BLaER1 treated with 17β-estradiol and CSF1 and Interleukin-3, amounts not matched to agents 10 nM and 100 nM (cell line): ENCODE results near the gene CD34.

ENCODE experiments used
- H3K27ac ChIP-seq, 11 experiments: shearing (Covaris generic); formaldehyde crosslinking; 2 replicates each; pipeline ENCODE4 v1.8.1; 2022
- H3K27me3 ChIP-seq, 11 experiments: shearing (Covaris generic); formaldehyde crosslinking; 2 replicates each; pipeline ENCODE4 v1.8.1; 2022
- H3K36me3 ChIP-seq, 11 experiments: shearing (Covaris generic); formaldehyde crosslinking; 2 replicates each; pipeline ENCODE4 v1.8.1; 2022
- H3K4me1 ChIP-seq, 10 experiments: shearing (Covaris generic); formaldehyde crosslinking; 2 replicates each; pipeline ENCODE4 v1.8.1; 2022
- H3K4me2 ChIP-seq, 11 experiments: shearing (Covaris generic); formaldehyde crosslinking; 2 replicates each; pipeline ENCODE4 v1.8.1; 2022
- H3K4me3 ChIP-seq, 10 experiments: shearing (Covaris generic); formaldehyde crosslinking; 2 replicates each; pipeline ENCODE4 v1.8.1; 2022
- H3K9ac ChIP-seq, 11 experiments: shearing (Covaris generic); formaldehyde crosslinking; 2 replicates each; pipeline ENCODE4 v1.8.1; 2022
- H3K9me3 ChIP-seq, 11 experiments: shearing (Covaris generic); formaldehyde crosslinking; replicated peaks in 1 of 11; 2 replicates each; pipeline ENCODE4 v1.8.1; 2022
- H4K20me1 ChIP-seq, 11 experiments: shearing (Covaris generic); formaldehyde crosslinking; 2 replicates each; pipeline ENCODE4 v1.8.1; 2022
- Cebpa-rat ChIP-seq, 11 experiments: shearing (Covaris generic); IDR thresholded peaks; 2 replicates each; pipeline ENCODE4 v1.8.1; 2022

Gene CD34

GRCh38 chr1:207862241-207862787 is 48.6 kb downstream of the CD34 start:
- peak overlapping the region in 2 of 11 experiments; percentile 5 to 52; a peak in 4 of 22 replicates for H3K9ac ChIP-seq
- H3K4me1 ChIP-seq = peaks cover 54 to 75% (median 67%) of the 10 kb centered on the region in 10 experiments
- no peaks in the 10 kb centered on the region for H3K9me3 ChIP-seq
- no peak overlapping the region for H3K4me3 ChIP-seq
- peaks cover 0 to 7% (median 0%) of the 10 kb centered on the region in 11 experiments; a peak in 4 of 22 replicates for H4K20me1 ChIP-seq
- H3K27me3 ChIP-seq = no peaks in the 10 kb centered on the region
- peaks cover 0 to 14% (median 0%) of the 10 kb centered on the region in 11 experiments; a peak in 7 of 22 replicates for H3K36me3 ChIP-seq
- TF ChIP-seq Cebpa-rat (IDR thresholded peaks at IDR 0.05) = no peak
- H3K4me2 ChIP-seq = peak overlapping the region; percentile 23 to 75 (median 57); a peak in 21 of 22 replicates
- peak overlapping the region in 6 of 11 experiments; percentile 12 to 41 (median 29); a peak in 6 of 22 replicates for H3K27ac ChIP-seq

GRCh38 chr1:207861442-207862177 is 49.3 kb downstream of the CD34 start:
- Histone ChIP-seq H4K20me1 (peaks cover 0 to 11% (median 0%) of the 10 kb centered on the region in 11 experiments; a peak in 2 of 22 replicates), H3K36me3 (peaks cover 0 to 14% (median 4%) of the 10 kb centered on the region in 11 experiments; a peak in 8 of 22 replicates), H3K4me1 (peaks cover 47 to 75% (median 60%) of the 10 kb centered on the region in 10 experiments), H3K27ac (peak overlapping the region in 6 of 11 experiments; percentile 12 to 41 (median 29); a peak in 9 of 22 replicates), H3K9ac (peak overlapping the region in 3 of 11 experiments; percentile 5 to 52 (median 42); a peak in 4 of 22 replicates), H3K4me2 (peak overlapping the region; percentile 23 to 71 (median 57); a peak in 21 of 22 replicates), H3K9me3 (no peaks in the 10 kb centered on the region), H3K27me3 (no peaks in the 10 kb centered on the region), H3K4me3 (no peak overlapping the region)
- no peak for TF ChIP-seq Cebpa-rat (IDR thresholded peaks at IDR 0.05)

GRCh38 chr1:207860531-207860930 is 50.4 kb downstream of the CD34 start:
- no peak overlapping the region for H3K4me2 ChIP-seq

GRCh38 chr1:207858806-207859205 is 52.1 kb downstream of the CD34 start:
- H3K4me3 ChIP-seq = no peak overlapping the region
- H3K27ac ChIP-seq = no peak overlapping the region
- peak overlapping the region in 9 of 11 experiments; percentile 11 to 65 (median 33); a peak in 16 of 22 replicates for H3K4me2 ChIP-seq

More at GRCh38 chr1:207860531-207860930, 50.4 kb downstream of the CD34 start:
- Histone ChIP-seq H3K9ac (no peak overlapping the region), H3K27ac (no peak overlapping the region), H3K9me3 (no peaks in the 10 kb centered on the region), H4K20me1 (peaks cover 0 to 20% (median 0%) of the 10 kb centered on the region in 11 experiments; a peak in 2 of 22 replicates), H3K4me3 (no peak overlapping the region), H3K4me1 (peaks cover 41 to 74% (median 50%) of the 10 kb centered on the region in 10 experiments), H3K27me3 (no peaks in the 10 kb centered on the region), H3K36me3 (peaks cover 0 to 14% (median 5%) of the 10 kb centered on the region in 11 experiments; a peak in 8 of 22 replicates)
- TF ChIP-seq Cebpa-rat (IDR thresholded peaks at IDR 0.05) = no peak

GRCh38 chr1:207858281-207858680 is 52.6 kb downstream of the CD34 start:
- Histone ChIP-seq H3K9me3 (no peaks in the 10 kb centered on the region), H4K20me1 (peaks cover 0 to 26% (median 0%) of the 10 kb centered on the region in 11 experiments; a peak in 5 of 22 replicates), H3K27ac (no peak overlapping the region), H3K9ac (no peak overlapping the region), H3K4me3 (no peak overlapping the region), H3K4me2 (peak overlapping the region in 3 of 11 experiments; percentile 37 to 65 (median 65); a peak in 6 of 22 replicates), H3K27me3 (no peaks in the 10 kb centered on the region), H3K36me3 (peaks cover 0 to 14% (median 5%) of the 10 kb centered on the region in 11 experiments; a peak in 8 of 22 replicates), H3K4me1 (peaks cover 31 to 63% (median 41%) of the 10 kb centered on the region in 10 experiments)
- TF ChIP-seq Cebpa-rat (IDR thresholded peaks at IDR 0.05) = no peak

More at GRCh38 chr1:207858806-207859205, 52.1 kb downstream of the CD34 start:
- Histone ChIP-seq H3K9ac (no peak overlapping the region), H3K27me3 (no peaks in the 10 kb centered on the region), H3K9me3 (no peaks in the 10 kb centered on the region), H3K4me1 (peaks cover 31 to 63% (median 41%) of the 10 kb centered on the region in 10 experiments), H3K36me3 (peaks cover 0 to 14% (median 5%) of the 10 kb centered on the region in 11 experiments; a peak in 8 of 22 replicates), H4K20me1 (peaks cover 0 to 24% (median 0%) of the 10 kb centered on the region in 11 experiments; a peak in 5 of 22 replicates)
- TF ChIP-seq Cebpa-rat (IDR thresholded peaks at IDR 0.05) = no peak

- Histone ChIP-seq H3K4me1 (peaks cover 34 to 66% (median 41%) of the 10 kb centered on the region in 10 experiments), H3K36me3 (peaks cover 0 to 14% (median 4%) of the 10 kb centered on the region in 11 experiments; a peak in 6 of 22 replicates), H3K9ac (no peak overlapping the region), H3K4me3 (no peak overlapping the region), H3K27ac (no peak overlapping the region), H3K27me3 (no peaks in the 10 kb centered on the region), H4K20me1 (peaks cover 0 to 30% (median 0%) of the 10 kb centered on the region in 11 experiments; a peak in 5 of 22 replicates), H3K9me3 (no peaks in the 10 kb centered on the region), H3K4me2 (peak overlapping the region in 3 of 11 experiments; percentile 37 to 65 (median 65); a peak in 6 of 22 replicates)
- TF ChIP-seq Cebpa-rat (IDR thresholded peaks at IDR 0.05) = no peak
Measured at GRCh38 chr1:207857447-207857846, 53.5 kb downstream of the CD34 start.

GRCh38 chr1:207856276-207857023 is 54.5 kb downstream of the CD34 start:
- peak overlapping the region in 2 of 11 experiments; percentile 16 to 50; a peak in 3 of 22 replicates for H3K4me2 ChIP-seq
- H4K20me1 ChIP-seq = peaks cover 0 to 30% (median 0%) of the 10 kb centered on the region in 11 experiments; a peak in 5 of 22 replicates
- TF ChIP-seq Cebpa-rat (IDR thresholded peaks at IDR 0.05) = no peak
- H3K9ac ChIP-seq = no peak overlapping the region
- no peak overlapping the region for H3K4me3 ChIP-seq
- H3K27ac ChIP-seq = no peak overlapping the region
- H3K4me1 ChIP-seq = peaks cover 33 to 68% (median 37%) of the 10 kb centered on the region in 10 experiments
- H3K36me3 ChIP-seq = peaks cover 0 to 22% (median 4%) of the 10 kb centered on the region in 11 experiments; a peak in 7 of 22 replicates
- no peaks in the 10 kb centered on the region for H3K27me3 ChIP-seq
- no peaks in the 10 kb centered on the region for H3K9me3 ChIP-seq

GRCh38 chr1:207854001-207854400 is 56.9 kb downstream of the CD34 start:
- Histone ChIP-seq H3K4me1 (peaks cover 36 to 88% (median 48%) of the 10 kb centered on the region in 10 experiments), H3K4me3 (no peak overlapping the region), H4K20me1 (peaks cover 0 to 40% (median 0%) of the 10 kb centered on the region in 11 experiments; a peak in 5 of 22 replicates), H3K9me3 (no peaks in the 10 kb centered on the region), H3K36me3 (peaks cover 0 to 30% (median 0%) of the 10 kb centered on the region in 11 experiments; a peak in 5 of 22 replicates), H3K9ac (no peak overlapping the region), H3K27ac (no peak overlapping the region), H3K4me2 (peak overlapping the region; percentile 56 to 88 (median 73); a peak in 21 of 22 replicates), H3K27me3 (no peaks in the 10 kb centered on the region)
- no peak for TF ChIP-seq Cebpa-rat (IDR thresholded peaks at IDR 0.05)
